GM12892 (cell line): ENCODE measurements around the gene SUGCT.

ENCODE experiments used
- POLR2A ChIP-seq: IDR thresholded peaks from 2 replicates; pipeline ENCODE4 v1.6.1; 2011; ENCODE audit warnings: low read depth, low read length, control low read depth
- POLR2AphosphoS5 ChIP-seq: IDR thresholded peaks from 2 replicates; pipeline ENCODE4 v1.6.1; 2011; ENCODE audit warnings: low read depth, low read length, control low read depth
- TAF1 ChIP-seq: IDR thresholded peaks from 2 replicates; pipeline ENCODE4 v1.6.1; 2011; ENCODE audit warnings: low read depth, mild to moderate bottlenecking, control low read depth, low read length, borderline replicate concordance

DNA sequence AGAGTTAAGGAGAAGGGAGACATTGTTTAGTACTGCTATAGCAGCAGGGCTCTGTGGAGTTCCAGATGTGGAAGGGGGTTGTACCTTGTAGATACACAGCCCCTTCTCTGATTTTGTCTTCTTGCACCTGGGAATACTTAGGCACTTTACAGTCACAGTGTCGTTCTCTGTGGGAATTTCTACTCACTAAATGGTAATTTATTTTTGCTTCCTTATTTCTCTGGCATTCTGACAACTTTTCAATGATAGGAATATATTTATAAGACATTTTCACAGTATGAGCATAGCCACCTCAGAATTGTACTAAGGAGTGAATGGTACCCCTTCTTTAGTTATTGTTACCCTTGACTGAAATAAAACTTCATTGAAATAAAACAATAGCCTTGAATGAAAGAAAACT, 132.8 kb downstream of the SUGCT start:
- TF ChIP-seq POLR2A: no peak
- no peak for TF ChIP-seq TAF1
- no peak for TF ChIP-seq POLR2AphosphoS5
